Tibial nerve (tissue), 4 donors: ENCODE data around the gene ITGB3BP.

Experiments
- CTCF ChIP-seq, 5 experiments: fragments of 200-600 bp in 3 of 5; fragments of 450-650 bp in 2 of 5; sonication (generic) in 3 of 5; IDR thresholded peaks; one replicate each; pipeline ENCODE4 v1.5.1; 2016 to 2019; ENCODE audit warnings: antibody characterized with exemption in 5 of 5, mild to moderate bottlenecking in 3 of 5, moderate library complexity in 2 of 5
- EP300 ChIP-seq, 2 donors: sonication (generic); formaldehyde crosslinking; IDR thresholded peaks; one replicate each; pipeline ENCODE4 v1.6.1; 2017; ENCODE audit warnings: antibody characterized with exemption in 2 of 2, mild to moderate bottlenecking in 1 of 2
- POLR2A ChIP-seq, 2 donors: fragments of 450-650 bp; IDR thresholded peaks; one replicate each; pipeline ENCODE4 v1.6.1; 2017; ENCODE audit warnings: antibody characterized with exemption in 2 of 2, mild to moderate bottlenecking in 2 of 2, moderate library complexity in 2 of 2

GRCh38 chr1:63442141-63442475 is 80.9 kb downstream of the ITGB3BP start:
- TF ChIP-seq CTCF (IDR thresholded peaks at IDR 0.05) = no peak
- no peak for TF ChIP-seq POLR2A (IDR thresholded peaks at IDR 0.05)
- TF ChIP-seq EP300 (IDR thresholded peaks at IDR 0.05) = no peak
